Activated CD8-positive, alpha-beta memory T cell treated with anti-CD3 and anti-CD28 coated beads for 36 hours (primary cell): Measurements from ENCODE around the gene SMAD6. TPM values are rescaled to one million over a fixed set of nuclear protein-coding genes. Genes with fewer than 3 reads are reported as not detected.

Experiments used
- CTCF ChIA-PET: fragments of 350-600 bp; sonication (Branson Sonifier 250); formaldehyde crosslinking; loops from one replicate; lab custom pipeline; 2021; ENCODE audit warnings: antibody characterized with exemption; lab: Charles Lee
- POLR2A ChIA-PET: fragments of 350-600 bp; sonication (Branson Sonifier 250); formaldehyde crosslinking; loops from one replicate; lab custom pipeline; 2021; ENCODE audit warnings: antibody characterized with exemption; lab: Charles Lee
- total RNA-seq, 2 experiments: library from RNA; stranded (reverse); gene quantifications; one replicate each; pipeline ENCODE4 v1.2.3, GENCODE V29; 2021

The SMAD6 gene
- total RNA-seq, 2 experiments from 2014 or later: 0.04 TPM

- POLR2A ChIA-PET: no interaction called here
- CTCF ChIA-PET: interaction anchor here (1.2 kb wide), 1 partner anchor 15 kb away, joined by 3 read pairs; no protein-coding TSS in a partner anchor
Measured at GRCh38 chr15:66700412-66700801, 1.6 kb upstream of the SMAD6 start.

DNA sequence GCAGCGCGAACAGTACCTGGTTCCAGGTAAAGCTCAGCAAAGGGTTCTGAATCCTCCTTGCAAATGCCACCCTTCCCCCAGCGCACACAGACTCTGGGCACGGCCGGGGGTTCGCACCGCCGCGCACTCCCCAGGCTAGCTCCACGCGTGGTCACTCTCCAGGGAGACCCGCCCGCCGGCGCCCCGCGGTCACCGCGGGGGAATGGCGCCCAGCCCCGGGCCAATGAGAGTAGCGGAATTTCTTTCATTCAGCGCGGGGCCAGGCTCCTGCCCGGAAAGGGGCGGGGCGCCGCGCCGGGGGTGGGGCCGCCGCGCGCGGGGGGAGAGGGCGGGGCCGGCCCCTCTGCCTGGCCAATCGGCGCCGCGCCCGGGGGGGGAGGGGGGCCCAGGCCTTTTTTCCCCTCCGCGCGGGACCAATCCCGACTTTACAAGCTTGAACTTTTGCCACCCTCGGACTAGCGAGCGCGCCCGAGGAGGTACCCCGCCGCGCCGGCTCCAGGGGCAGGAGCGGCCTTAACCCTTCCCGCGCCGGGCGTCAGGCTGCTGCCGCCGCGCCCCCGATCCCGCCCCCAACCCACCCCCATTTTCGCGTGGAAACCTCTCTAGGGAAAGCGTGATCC is 1.1 kb upstream of the SMAD6 start:
- POLR2A ChIA-PET: no interaction called here
- CTCF ChIA-PET: interaction anchor here (0.6 to 1.2 kb wide), 2 partner anchors 15 to 151 kb away, joined by 3 read pairs; no protein-coding TSS in a partner anchor

DNA sequence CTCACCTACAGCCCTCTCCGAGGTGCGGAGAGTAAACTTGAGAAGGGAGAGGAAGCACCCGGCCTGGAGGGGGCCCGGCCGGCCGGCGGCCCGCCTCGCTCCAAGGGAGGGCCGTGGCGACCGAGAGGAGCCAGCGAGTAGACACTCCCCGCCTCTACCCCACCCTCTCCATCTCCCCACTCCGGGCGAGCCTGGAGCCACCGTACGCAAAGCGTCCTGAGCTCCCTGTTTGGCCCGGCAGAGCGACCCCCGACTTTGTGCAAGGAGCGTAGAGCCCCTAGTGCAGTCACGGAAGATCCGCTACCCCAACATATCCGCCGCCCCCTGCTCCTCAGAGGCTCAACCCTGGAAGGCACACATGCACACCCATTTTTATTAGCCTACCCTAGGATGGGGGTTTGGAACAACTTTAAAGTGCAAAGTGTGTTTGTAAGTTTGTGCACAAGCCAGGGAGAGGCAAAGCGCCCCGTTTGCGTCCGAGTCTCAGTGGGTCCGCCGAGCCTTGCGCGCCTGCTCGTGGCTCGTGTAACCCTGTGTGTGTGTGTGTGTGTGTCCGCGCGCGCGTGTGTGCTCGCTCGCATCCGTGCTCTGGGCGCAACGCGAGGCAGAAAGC is 508 bp upstream of the SMAD6 start:
- POLR2A ChIA-PET: no interaction called here
- CTCF ChIA-PET: interaction anchor here (0.6 kb wide), 1 partner anchor 150 kb away, joined by 3 read pairs; no protein-coding TSS in a partner anchor

- CTCF ChIA-PET: interaction anchor here (0.6 kb wide), 1 partner anchor 10 kb away, joined by 4 read pairs; no protein-coding TSS in a partner anchor
- POLR2A ChIA-PET: interaction anchor here (0.6 kb wide), 1 partner anchor 1186 kb away, joined by 9 read pairs; no protein-coding TSS in a partner anchor
Measured at GRCh38 chr15:66702787-66703539, 927 bp downstream of the SMAD6 start.

- POLR2A ChIA-PET: interaction anchor here (0.6 kb wide), 1 partner anchor 1187 kb away, joined by 9 read pairs; no protein-coding TSS in a partner anchor
- CTCF ChIA-PET: interaction anchor here (0.6 kb wide), 1 partner anchor 9 kb away, joined by 4 read pairs; no protein-coding TSS in a partner anchor
Measured at GRCh38 chr15:66703540-66703941, 1.5 kb downstream of the SMAD6 start.

GRCh38 chr15:66704019-66704802 is 2.2 kb downstream of the SMAD6 start:
- ChIA-PET CTCF (interaction anchor here (0.6 kb wide), 1 partner anchor 9 kb away, joined by 4 read pairs; no protein-coding TSS in a partner anchor), POLR2A (no interaction called here)

GRCh38 chr15:66704803-66705153 is 2.7 kb downstream of the SMAD6 start:
- ChIA-PET POLR2A (no interaction called here), CTCF (no interaction called here)

GRCh38 chr15:66705277-66706146 is 3.5 kb downstream of the SMAD6 start:
- POLR2A ChIA-PET: no interaction called here

DNA sequence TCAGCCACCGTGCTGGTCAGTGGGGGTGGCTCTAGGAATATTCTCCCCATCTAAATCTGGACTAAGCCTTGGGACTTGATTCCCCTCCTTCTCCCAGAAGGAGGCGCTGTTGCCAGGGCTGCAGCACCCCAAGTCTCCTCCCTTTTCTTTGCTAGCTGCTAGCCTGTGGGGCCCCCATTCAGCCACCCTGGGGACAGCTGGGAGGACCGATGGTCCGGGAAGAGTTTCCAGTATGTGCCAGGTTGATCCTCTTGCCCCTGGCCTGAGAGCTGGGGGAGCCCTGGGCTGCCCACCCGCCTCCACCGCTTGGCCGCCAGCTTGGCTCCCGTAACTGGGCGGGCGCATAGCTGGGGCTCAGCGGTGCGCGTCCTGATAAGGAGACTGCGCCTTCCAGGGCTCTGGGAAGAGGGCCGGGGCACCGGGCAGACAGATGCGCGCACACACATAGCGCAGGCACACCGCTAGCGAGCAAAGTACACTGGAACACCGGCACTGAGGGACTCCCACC is 4.2 kb downstream of the SMAD6 start:
- ChIA-PET CTCF (no interaction called here), POLR2A (no interaction called here)

More at GRCh38 chr15:66705277-66706146, 3.5 kb downstream of the SMAD6 start:
- CTCF ChIA-PET: no interaction called here

DNA sequence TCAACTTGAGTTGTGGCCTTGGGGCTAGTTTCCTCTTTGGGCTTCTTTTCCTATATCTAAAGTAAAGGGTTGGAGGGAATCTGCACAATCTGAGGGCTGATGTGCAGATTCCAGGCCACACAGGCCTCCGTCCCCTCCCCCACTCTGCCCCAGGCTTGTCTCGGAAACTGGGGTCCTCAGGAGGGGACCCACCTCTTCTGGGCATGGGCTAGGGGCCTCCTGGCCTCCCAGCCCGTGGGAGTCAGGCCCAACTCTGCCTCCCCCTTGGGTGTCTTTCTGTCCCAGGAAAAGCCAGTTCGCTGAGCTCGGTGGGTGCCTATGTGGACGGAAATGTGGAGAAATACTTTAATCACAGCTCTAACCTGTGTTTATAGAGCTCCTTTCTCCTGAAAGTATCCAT is 4.8 kb downstream of the SMAD6 start:
- CTCF ChIA-PET: no interaction called here

GRCh38 chr15:66707310-66708082 is 5.5 kb downstream of the SMAD6 start:
- CTCF ChIA-PET: no interaction called here

More for the DNA sequence above, 4.8 kb downstream of the SMAD6 start:
- POLR2A ChIA-PET: no interaction called here

DNA sequence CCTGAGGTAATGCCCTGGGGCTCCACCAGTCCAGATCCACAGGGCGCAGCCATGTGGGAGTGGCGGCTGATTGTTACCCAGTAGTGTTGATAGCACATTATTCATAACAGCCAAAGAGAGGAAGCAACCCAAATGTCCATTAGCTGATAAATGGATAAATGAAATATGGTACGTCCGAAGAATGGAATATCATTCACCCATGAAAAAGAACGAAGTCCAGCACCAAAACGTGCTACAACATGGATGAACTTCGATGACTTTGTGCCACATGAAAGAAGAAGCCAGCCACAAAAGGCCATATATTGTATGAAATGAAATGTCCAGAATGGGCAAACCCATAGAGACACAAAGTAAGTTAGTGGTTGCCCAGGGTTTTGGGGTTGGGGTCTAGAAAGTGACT is 6.4 kb downstream of the SMAD6 start:
- POLR2A ChIA-PET: no interaction called here
- CTCF ChIA-PET: no interaction called here

More at GRCh38 chr15:66707310-66708082, 5.5 kb downstream of the SMAD6 start:
- POLR2A ChIA-PET: no interaction called here

- POLR2A ChIA-PET: no interaction called here
Measured at GRCh38 chr15:66709884-66710283, 7.8 kb downstream of the SMAD6 start.

DNA sequence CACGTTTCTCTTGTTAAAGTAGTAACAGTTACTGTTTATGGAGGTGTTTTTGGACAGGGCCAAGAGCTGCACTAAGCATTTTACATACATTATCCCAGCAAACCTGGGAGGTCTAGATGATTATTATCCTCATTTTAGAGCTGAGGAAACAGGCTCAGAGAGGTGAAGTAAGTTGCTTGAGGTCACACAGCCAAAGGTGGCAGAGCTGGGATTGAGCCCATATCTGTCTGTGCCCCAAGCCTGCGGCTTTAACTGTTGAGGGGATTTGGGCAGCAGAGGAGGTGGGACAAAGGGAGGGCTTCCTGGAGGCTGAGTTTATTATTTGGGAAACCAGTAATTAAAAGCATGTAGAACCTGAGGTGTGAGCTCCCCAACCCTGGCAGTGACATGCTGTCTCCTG is 9.2 kb downstream of the SMAD6 start:
- CTCF ChIA-PET: interaction anchor here (0.9 kb wide), 1 partner anchor 9 kb away, joined by 3 read pairs; no protein-coding TSS in a partner anchor
- POLR2A ChIA-PET: no interaction called here

More at GRCh38 chr15:66709884-66710283, 7.8 kb downstream of the SMAD6 start:
- CTCF ChIA-PET: no interaction called here

DNA sequence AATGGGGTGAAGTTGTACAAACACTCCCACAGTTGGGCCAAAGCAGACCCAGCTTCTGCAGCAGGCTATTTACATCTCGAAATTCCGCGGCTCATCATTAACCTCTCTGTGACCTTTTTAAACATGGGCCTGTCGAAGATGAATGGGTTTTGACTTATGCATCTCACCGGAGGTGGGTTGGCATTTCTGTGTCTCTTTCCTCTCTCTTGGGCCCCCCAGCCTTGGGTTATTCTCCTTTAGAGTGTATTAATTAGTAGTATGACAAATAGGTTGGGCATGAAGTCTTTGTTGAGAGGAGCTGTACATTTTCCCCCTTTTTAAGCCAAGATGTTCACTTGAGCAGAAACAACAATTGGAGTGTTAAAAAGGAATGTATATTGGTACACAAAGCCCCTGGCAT is 9.8 kb downstream of the SMAD6 start:
- CTCF ChIA-PET: interaction anchor here (0.9 kb wide), 1 partner anchor 8 kb away, joined by 3 read pairs; no protein-coding TSS in a partner anchor
- POLR2A ChIA-PET: no interaction called here

DNA sequence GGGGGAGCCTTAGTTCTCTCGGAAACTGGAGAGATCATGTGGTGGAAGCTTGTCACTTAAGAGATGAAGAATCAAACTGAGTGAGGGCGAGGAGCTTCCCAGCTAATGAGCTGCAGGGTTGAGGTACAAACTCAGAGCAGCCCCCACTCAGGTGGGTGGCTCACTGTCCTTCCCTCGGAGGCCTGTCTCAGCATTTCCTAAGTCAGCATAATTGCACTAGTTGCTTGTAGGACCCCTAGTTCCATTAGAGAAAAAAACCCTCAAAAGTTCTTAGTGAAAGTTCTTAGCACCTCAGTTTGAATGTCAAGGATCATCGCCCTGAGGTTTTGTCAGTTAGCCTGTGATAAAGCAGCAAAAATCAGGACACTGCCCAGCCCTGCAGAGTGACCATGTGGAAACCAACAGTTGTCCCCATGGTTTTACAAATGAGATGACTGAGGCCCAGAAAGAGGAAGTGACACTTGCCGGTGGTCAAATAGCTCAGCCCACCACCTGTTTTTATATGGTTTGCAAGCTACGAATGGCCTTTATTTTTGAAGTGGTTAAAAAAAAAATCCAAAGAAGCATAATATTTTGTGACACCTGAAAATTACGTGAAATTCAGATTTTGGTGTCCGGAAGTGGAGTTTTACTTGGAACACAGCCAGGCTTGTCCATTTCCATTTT is 11.9 kb downstream of the SMAD6 start:
- POLR2A ChIA-PET: interaction anchor here (0.6 kb wide), 1 partner anchor 59 kb away, joined by 7 read pairs; no protein-coding TSS in a partner anchor
- CTCF ChIA-PET: no interaction called here

GRCh38 chr15:66714543-66714981 is 12.5 kb downstream of the SMAD6 start:
- ChIA-PET CTCF (no interaction called here), POLR2A (no interaction called here)
